Right atrium auricular region (tissue), 2 donors: ENCODE data around the gene SMURF2. TPM values are rescaled to one million over a fixed set of nuclear protein-coding genes. Genes with fewer than 3 reads are reported as not detected.
A peak's percentile ranks its signal among the peaks of the same experiment; 100 is the strongest.

Experiments
- DNase-seq: peaks from one replicate; pipeline ENCODE4 v3.0.0-alpha.2; 2019; ENCODE audit warnings: low spot score
- H3K27ac ChIP-seq, 2 donors: fragments of 200-600 bp; sonication (generic); 1 replicate in 1 of 2; 2 replicates in 1 of 2; pipeline ENCODE4 v1.5.1; 2016 to 2019
- H3K27me3 ChIP-seq, 2 donors: fragments of 200-600 bp; sonication (generic); one replicate each; pipeline versions ENCODE4 v1.5.1 to v1.6.0; 2017 to 2019
- H3K36me3 ChIP-seq: fragments of 200-600 bp; sonication (generic); one replicate; pipeline ENCODE4 v1.5.1; 2016
- H3K4me1 ChIP-seq, 2 donors: fragments of 200-600 bp; sonication (generic); one replicate each; pipeline versions ENCODE4 v1.5.1 to v1.6.0; 2017 to 2019
- H3K4me3 ChIP-seq, 2 donors: fragments of 200-600 bp; sonication (generic); 1 replicate in 1 of 2; 2 replicates in 1 of 2; pipeline ENCODE4 v1.5.1; 2017 to 2019; ENCODE audit warnings: mild to moderate bottlenecking in 1 of 2, moderate library complexity in 1 of 2
- H3K9me3 ChIP-seq, 2 donors: fragments of 200-600 bp; sonication (generic); one replicate each; pipeline ENCODE4 v1.5.1; 2019
- total RNA-seq, 2 donors: library from RNA; depleted of rRNA; stranded (reverse); fragments of >200 nt; gene quantifications; one replicate each; pipeline ENCODE4 v1.1.0, GENCODE V29; 2016
- TF ChIP-seq, protein P1 (sequence below), 2 donors: fragments of 200-600 bp; sonication (generic); IDR thresholded peaks; one replicate each; pipeline ENCODE4 v1.5.1; 2019; ENCODE audit warnings: antibody characterized with exemption in 2 of 2

The SMURF2 gene
- total RNA-seq, 2 donors from 2014 or later = 12.6 to 15.3 TPM

DNA sequence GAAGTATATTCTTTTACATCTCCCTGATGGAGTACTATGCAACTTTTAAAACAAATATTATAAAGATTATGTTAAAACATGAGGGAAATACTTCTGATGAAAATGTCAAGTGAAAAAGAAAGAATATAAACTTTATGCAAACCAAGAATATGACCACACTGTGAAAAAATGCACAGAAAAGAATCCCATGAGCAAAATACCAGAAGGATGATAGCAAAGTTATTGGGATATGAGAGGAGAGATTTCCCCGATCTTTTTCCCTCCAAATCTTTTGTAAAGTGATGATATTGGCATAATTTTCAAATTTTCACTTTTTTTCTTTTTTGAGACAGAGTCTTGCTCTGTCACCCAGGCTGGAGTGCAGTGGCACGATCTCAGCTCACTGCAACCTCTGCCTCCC, 36.6 kb upstream of the SMURF2 start:
- TF ChIP-seq, protein P1, sequence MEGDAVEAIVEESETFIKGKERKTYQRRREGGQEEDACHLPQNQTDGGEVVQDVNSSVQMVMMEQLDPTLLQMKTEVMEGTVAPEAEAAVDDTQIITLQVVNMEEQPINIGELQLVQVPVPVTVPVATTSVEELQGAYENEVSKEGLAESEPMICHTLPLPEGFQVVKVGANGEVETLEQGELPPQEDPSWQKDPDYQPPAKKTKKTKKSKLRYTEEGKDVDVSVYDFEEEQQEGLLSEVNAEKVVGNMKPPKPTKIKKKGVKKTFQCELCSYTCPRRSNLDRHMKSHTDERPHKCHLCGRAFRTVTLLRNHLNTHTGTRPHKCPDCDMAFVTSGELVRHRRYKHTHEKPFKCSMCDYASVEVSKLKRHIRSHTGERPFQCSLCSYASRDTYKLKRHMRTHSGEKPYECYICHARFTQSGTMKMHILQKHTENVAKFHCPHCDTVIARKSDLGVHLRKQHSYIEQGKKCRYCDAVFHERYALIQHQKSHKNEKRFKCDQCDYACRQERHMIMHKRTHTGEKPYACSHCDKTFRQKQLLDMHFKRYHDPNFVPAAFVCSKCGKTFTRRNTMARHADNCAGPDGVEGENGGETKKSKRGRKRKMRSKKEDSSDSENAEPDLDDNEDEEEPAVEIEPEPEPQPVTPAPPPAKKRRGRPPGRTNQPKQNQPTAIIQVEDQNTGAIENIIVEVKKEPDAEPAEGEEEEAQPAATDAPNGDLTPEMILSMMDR (IDR thresholded peaks at IDR 0.05) = no peak
- H3K27me3 ChIP-seq = no peaks in the 10 kb centered on the region
- no peaks in the 10 kb centered on the region for H3K9me3 ChIP-seq
- peaks cover 0 to 4% of the 10 kb centered on the region in 2 donors for H3K4me1 ChIP-seq
- DNase-seq = no peak
- H3K4me3 ChIP-seq = no peak overlapping the region
- H3K36me3 ChIP-seq = no peaks in the 10 kb centered on the region
- no peak overlapping the region for H3K27ac ChIP-seq

DNA sequence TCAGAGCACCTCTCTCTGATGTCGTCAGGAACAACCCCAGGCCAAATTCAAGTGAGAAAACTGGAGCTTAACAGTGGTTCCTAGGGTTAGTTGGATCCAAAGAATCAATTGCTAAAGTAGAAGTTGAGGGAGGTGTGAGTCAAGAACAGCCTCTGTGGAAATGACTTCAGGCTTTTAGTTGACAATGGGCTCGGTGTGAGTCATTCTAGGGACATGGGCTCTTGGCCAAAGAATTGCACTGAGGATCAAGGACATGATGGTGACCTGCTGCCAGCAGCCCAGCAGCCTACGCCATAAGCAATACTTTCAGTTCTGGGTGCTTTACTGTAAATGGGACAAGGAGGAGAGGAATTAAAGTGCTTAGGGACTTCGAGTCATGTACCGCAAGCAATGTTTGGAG, 32.1 kb upstream of the SMURF2 start:
- no peaks in the 10 kb centered on the region for H3K36me3 ChIP-seq
- TF ChIP-seq, protein P1 (IDR thresholded peaks at IDR 0.05) = no peak
- H3K9me3 ChIP-seq = no peaks in the 10 kb centered on the region
- H3K4me3 ChIP-seq = no peak overlapping the region
- no peaks in the 10 kb centered on the region for H3K27me3 ChIP-seq
- peaks cover 0 to 5% of the 10 kb centered on the region in 2 donors for H3K4me1 ChIP-seq
- DNase-seq = peak; percentile 91
- H3K27ac ChIP-seq = peak overlapping the region in 1 of 2 donors; percentile 23

DNA sequence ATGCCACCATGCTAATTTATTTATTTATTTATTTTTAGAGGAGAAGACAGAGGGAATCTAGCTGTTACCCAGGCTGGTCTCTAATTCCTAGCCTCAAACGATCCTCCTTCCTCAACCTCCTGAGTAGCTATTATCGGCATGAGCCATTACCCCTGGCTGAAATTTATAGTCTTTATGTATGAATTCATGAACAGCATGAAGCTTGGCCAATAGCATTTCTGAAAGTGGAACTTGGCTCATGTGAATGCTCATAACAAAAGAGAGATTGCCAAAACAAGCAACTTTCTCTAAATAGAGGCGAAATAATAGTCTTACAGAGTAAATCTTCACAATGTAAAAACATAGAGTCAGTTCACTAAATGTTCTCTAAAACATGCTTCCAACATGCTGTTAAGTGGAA, 30.1 kb upstream of the SMURF2 start:
- Histone ChIP-seq H3K9me3 (no peaks in the 10 kb centered on the region), H3K4me1 (peaks cover 0 to 5% of the 10 kb centered on the region in 2 donors), H3K36me3 (no peaks in the 10 kb centered on the region), H3K27ac (no peak overlapping the region), H3K27me3 (no peaks in the 10 kb centered on the region), H3K4me3 (no peak overlapping the region)
- no peak for DNase-seq
- TF ChIP-seq, protein P1 (IDR thresholded peaks at IDR 0.05) = no peak

DNA sequence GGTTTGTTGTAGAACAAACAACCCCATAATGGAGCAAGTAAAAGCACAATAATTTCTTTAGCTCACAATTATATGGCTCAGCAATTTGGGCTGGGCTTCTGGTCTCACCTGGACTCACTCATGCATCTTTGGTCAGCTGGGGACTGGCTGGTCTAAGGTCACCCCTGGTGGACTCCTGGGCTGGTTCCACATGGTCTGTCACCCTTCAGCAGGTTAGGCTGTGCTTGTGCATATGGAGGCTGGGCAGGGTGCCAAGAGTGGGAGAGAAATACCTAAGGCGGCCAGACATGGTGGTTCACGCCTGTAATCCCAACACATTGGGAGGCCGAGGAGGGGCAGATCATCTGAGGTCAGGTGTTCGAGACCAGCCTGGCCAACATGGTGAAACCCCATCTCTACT, 27.0 kb upstream of the SMURF2 start:
- Histone ChIP-seq H3K36me3 (no peaks in the 10 kb centered on the region), H3K9me3 (no peaks in the 10 kb centered on the region), H3K27ac (no peak overlapping the region), H3K4me1 (peaks cover 0 to 5% of the 10 kb centered on the region in 2 donors), H3K27me3 (no peaks in the 10 kb centered on the region), H3K4me3 (no peak overlapping the region)
- no peak for DNase-seq
- TF ChIP-seq, protein P1 (IDR thresholded peaks at IDR 0.05) = no peak

DNA sequence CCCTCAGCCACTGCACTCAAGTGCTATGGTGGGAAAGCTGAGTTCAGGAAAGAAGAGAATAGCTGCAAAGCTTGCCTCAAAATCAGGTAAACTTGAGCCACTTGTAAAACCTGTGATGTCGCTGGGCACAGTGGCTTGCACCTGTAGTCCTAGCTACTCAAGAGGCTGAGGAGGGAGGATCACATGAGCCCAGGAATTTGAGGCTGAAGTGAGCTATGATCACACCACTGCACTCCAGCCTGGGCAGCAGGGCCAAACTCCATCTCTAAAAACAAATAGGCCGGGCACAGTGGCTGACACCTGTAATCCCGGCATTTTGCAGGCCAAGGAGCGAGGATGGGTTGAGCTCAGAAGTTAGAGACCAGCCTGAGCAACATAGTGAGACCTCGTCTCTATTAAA, 26.4 kb upstream of the SMURF2 start:
- Histone ChIP-seq H3K4me3 (no peak overlapping the region), H3K4me1 (no peaks in the 10 kb centered on the region), H3K27ac (no peak overlapping the region), H3K27me3 (no peaks in the 10 kb centered on the region), H3K9me3 (no peaks in the 10 kb centered on the region), H3K36me3 (no peaks in the 10 kb centered on the region)
- TF ChIP-seq, protein P1 (IDR thresholded peaks at IDR 0.05) = no peak
- no peak for DNase-seq

DNA sequence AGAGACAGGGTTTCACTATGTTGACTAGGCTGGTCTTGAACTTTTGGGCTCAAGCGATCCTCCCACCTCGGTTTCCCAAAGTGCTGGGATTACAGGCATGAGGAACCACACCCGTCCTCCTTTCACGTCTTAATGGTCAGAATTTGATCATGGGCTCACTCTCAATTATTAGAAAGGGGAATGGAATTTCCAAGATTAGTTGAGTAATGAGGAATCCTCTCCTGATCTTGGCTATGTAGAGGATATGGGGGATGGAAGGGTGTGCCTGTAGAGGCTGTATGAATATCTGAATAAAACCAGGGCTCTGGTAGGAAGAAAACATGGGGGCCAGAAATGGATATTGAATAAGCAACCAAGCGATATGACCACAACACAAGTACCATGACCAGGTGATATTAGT, 25.9 kb upstream of the SMURF2 start:
- no peak overlapping the region for H3K27ac ChIP-seq
- H3K4me1 ChIP-seq = no peaks in the 10 kb centered on the region
- no peaks in the 10 kb centered on the region for H3K36me3 ChIP-seq
- TF ChIP-seq, protein P1 (IDR thresholded peaks at IDR 0.05) = no peak
- H3K9me3 ChIP-seq = no peaks in the 10 kb centered on the region
- DNase-seq = no peak
- no peaks in the 10 kb centered on the region for H3K27me3 ChIP-seq
- H3K4me3 ChIP-seq = no peak overlapping the region
